Anterior cingulate cortex (tissue), 58 donors: ENCODE data around the gene CHP2.

Experiments
- DNase-seq, 58 donors: peaks; one replicate each; lab custom pipeline; 2025; lab: John Stamatoyannopoulos, UW

Gene CHP2

GRCh38 chr16:23803591-23804123, 48.8 kb downstream of the CHP2 start:
- peak in 42 of 58 donors; percentile 2 to 55 (median 16) for DNase-seq

- DNase-seq, result peak in 4 of 58 donors; percentile 1 to 7 (median 2)
Measured at GRCh38 chr16:23807028-23807427, 52.2 kb downstream of the CHP2 start.
